Esophagus muscularis mucosa (tissue), 4 donors: ENCODE data around the gene MSI2.

ENCODE experiments used
- CTCF ChIP-seq, 3 experiments: fragments of 200-600 bp in 2 of 3; fragments of 450-650 bp in 1 of 3; sonication (generic) in 2 of 3; IDR thresholded peaks; one replicate each; pipeline ENCODE4 v1.5.1; 2017 to 2019; ENCODE audit warnings: antibody characterized with exemption in 3 of 3, mild to moderate bottlenecking in 2 of 3, moderate library complexity in 1 of 3
- EP300 ChIP-seq: sonication (generic); formaldehyde crosslinking; IDR thresholded peaks from one replicate; pipeline ENCODE4 v1.6.1; 2017; ENCODE audit warnings: antibody characterized with exemption
- POLR2A ChIP-seq: fragments of 450-650 bp; IDR thresholded peaks from one replicate; pipeline ENCODE4 v1.6.1; 2017; ENCODE audit warnings: antibody characterized with exemption, moderate library complexity, mild to moderate bottlenecking, low read depth

DNA sequence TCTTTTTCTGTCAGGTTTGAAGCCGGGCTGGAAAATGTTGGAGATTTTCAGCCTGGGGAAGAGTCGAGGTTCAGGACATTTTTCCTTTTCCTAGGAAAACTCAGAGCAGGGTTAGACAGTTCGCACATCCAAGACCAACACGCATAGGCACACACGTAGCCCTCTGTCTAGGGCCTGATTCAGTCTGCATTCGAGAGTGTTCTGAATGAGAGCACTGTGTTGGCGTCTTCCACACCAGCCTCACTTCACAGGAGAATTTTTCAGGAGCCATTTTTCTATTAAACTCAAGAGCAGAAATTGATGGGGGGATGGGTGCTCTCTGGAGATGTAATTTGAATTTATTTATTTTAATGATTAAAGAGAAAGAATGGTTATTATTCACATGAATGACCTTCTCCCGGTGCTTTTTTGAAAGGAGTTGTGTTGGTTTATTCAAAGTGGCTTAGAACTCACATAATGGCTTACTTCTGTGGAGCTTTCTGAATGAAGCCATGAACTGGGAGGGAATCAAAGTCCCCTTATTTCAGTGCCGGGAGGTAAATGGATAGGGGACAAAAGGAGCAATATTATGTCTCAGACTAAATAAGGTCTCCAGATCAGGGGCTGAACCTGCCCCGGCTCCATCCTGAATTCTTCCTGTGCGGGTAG lies 294.5 kb downstream of the MSI2 start:
- TF ChIP-seq POLR2A (no peak), CTCF (IDR thresholded peaks at IDR 0.05) (no peak), EP300 (no peak)
